ENCODE measurements around the gene CIITA.

DNA sequence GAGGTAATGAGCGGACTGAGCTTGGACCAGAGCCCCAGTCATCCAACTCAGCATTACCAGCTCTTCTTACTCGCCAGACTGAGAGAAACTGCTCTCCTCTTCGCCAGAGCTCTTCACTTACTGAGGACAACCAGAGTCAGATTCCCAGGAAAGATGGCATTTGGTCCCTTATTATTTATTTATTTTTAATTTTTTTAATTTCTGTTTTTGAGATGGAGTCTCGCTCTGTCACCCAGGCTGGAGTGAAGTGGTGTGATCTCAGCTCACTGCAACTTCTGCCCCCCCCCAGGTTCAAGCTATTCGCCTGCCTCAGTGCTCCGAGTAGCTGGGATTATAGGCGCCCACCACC, 42.0 kb downstream of the CIITA start:
- no peak for TF ChIP-seq CTCF (IDR thresholded peaks at IDR 0.05)
- no peak for TF ChIP-seq POLR2A (IDR thresholded peaks at IDR 0.05)

All from lower leg skin (tissue), 3 donors.